Brain microvascular endothelial cell (primary cell): Measurements from ENCODE around the gene KAZN.

Experiments used
- DNase-seq: peaks from one replicate; pipeline ENCODE4 v3.0.0-alpha.2; 2020
- H3K27ac ChIP-seq: fragments of 250-450 bp; sonication (Bioruptor Pico); 2 replicates; pipeline ENCODE4 v1.5.1; 2020; ENCODE audit warnings: mild to moderate bottlenecking, moderate library complexity
- H3K27me3 ChIP-seq: fragments of 250-450 bp; sonication (Bioruptor Pico); replicated peaks from 2 replicates; pipeline ENCODE4 v1.5.1; 2020; ENCODE audit warnings: mild to moderate bottlenecking
- H3K36me3 ChIP-seq: fragments of 250-450 bp; sonication (Bioruptor Pico); replicated peaks from 2 replicates; pipeline ENCODE4 v1.5.1; 2020; ENCODE audit warnings: mild to moderate bottlenecking
- H3K4me3 ChIP-seq: 2 replicates; pipeline ENCODE4 v1.5.1; 2011; ENCODE audit warnings: low read depth, mild to moderate bottlenecking, control low read depth, low read length, moderate library complexity
- CTCF ChIP-seq: IDR thresholded peaks from 2 replicates; pipeline ENCODE4 v1.5.1; 2011; ENCODE audit warnings: low read depth, mild to moderate bottlenecking, moderate library complexity, low read length, control low read depth, inconsistent platforms; ENCODE audit errors: missing control alignments
- in situ Hi-C: cut with HindIII; loops from 2 replicates; pipeline ENCODE4 v1.10.0; 2017; ENCODE audit warnings: low sequenced_read_pairs, low pct_ligation_motif_present

KAZN gene

GRCh38 chr1:15007368-15007767 is 408.9 kb downstream of the KAZN start:
- in situ Hi-C loops: no loop called here
- Histone ChIP-seq H3K4me3 (no peak overlapping the region), H3K27ac (no peak overlapping the region), H3K36me3 (no peaks in the 10 kb centered on the region), H3K27me3 (no peaks in the 10 kb centered on the region)
- no peak for TF ChIP-seq CTCF
- DNase-seq: no peak

GRCh38 chr1:15007842-15008241 is 409.4 kb downstream of the KAZN start:
- no peaks in the 10 kb centered on the region for H3K27me3 ChIP-seq
- H3K27ac ChIP-seq: no peak overlapping the region
- no peak overlapping the region for H3K4me3 ChIP-seq
- no peak for TF ChIP-seq CTCF
- DNase-seq: no peak
- H3K36me3 ChIP-seq: no peaks in the 10 kb centered on the region
- in situ Hi-C loops: no loop called here

GRCh38 chr1:15008783-15009729 is 410.6 kb downstream of the KAZN start:
- TF ChIP-seq CTCF: no peak
- peak; percentile 20 for DNase-seq
- Histone ChIP-seq H3K27ac (no peak overlapping the region), H3K36me3 (no peaks in the 10 kb centered on the region), H3K4me3 (no peak overlapping the region), H3K27me3 (no peaks in the 10 kb centered on the region)
- in situ Hi-C loops: no loop called here

GRCh38 chr1:15011160-15011559 is 412.7 kb downstream of the KAZN start:
- no peak for DNase-seq
- TF ChIP-seq CTCF: no peak
- in situ Hi-C loops: no loop called here
- H3K4me3 ChIP-seq: no peak overlapping the region
- no peaks in the 10 kb centered on the region for H3K27me3 ChIP-seq
- H3K27ac ChIP-seq: no peak overlapping the region
- no peaks in the 10 kb centered on the region for H3K36me3 ChIP-seq

GRCh38 chr1:15011661-15012060 is 413.2 kb downstream of the KAZN start:
- H3K36me3 ChIP-seq: no peaks in the 10 kb centered on the region
- DNase-seq: no peak
- H3K27ac ChIP-seq: no peak overlapping the region
- no peak overlapping the region for H3K4me3 ChIP-seq
- no peaks in the 10 kb centered on the region for H3K27me3 ChIP-seq
- in situ Hi-C loops: no loop called here
- TF ChIP-seq CTCF: no peak

- in situ Hi-C loops: no loop called here
- no peak for TF ChIP-seq CTCF
Observed at GRCh38 chr1:15012822-15013221, 414.3 kb downstream of the KAZN start.

More at GRCh38 chr1:15012822-15013221, 414.3 kb downstream of the KAZN start:
- no peaks in the 10 kb centered on the region for H3K36me3 ChIP-seq
- H3K27me3 ChIP-seq: no peaks in the 10 kb centered on the region
- no peak for DNase-seq
- H3K27ac ChIP-seq: no peak overlapping the region
- H3K4me3 ChIP-seq: no peak overlapping the region
